ENCODE measurements around the gene AHI1.
A peak's percentile ranks its signal among the peaks of the same experiment; 100 is the strongest.

DNA sequence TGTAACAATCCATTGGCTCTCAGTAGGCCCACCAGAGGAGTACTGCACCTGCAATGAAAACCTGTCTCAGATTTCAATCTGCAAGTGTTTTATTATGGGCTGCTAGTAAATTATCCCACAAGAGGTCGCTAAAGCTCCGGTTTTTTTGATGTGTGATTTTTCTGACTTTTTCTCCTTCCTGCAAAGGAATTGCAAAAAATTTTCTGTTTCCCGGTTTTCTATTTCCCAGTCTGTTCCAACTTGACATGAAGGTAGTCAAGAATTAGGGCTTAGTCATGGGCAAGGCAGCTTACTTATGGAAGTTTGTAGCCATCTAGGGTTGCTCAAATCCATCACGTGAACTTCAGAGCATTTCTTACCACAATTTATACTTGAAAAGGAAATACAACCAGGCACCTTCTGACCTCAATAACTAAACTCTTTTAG is 38.5 kb upstream of the AHI1 start:
- TF ChIP-seq, protein P1, sequence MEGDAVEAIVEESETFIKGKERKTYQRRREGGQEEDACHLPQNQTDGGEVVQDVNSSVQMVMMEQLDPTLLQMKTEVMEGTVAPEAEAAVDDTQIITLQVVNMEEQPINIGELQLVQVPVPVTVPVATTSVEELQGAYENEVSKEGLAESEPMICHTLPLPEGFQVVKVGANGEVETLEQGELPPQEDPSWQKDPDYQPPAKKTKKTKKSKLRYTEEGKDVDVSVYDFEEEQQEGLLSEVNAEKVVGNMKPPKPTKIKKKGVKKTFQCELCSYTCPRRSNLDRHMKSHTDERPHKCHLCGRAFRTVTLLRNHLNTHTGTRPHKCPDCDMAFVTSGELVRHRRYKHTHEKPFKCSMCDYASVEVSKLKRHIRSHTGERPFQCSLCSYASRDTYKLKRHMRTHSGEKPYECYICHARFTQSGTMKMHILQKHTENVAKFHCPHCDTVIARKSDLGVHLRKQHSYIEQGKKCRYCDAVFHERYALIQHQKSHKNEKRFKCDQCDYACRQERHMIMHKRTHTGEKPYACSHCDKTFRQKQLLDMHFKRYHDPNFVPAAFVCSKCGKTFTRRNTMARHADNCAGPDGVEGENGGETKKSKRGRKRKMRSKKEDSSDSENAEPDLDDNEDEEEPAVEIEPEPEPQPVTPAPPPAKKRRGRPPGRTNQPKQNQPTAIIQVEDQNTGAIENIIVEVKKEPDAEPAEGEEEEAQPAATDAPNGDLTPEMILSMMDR (IDR thresholded peaks at IDR 0.05), result peak; percentile 58 to 73 (median 61)
- no peak for TF ChIP-seq POLR2A (IDR thresholded peaks at IDR 0.05)

All from tibial nerve (tissue), 3 donors.